Left ventricle myocardium inferior (tissue), 1 donor: ENCODE measurements around the gene AMACR. TPM values are rescaled to one million over a fixed set of nuclear protein-coding genes. Genes with fewer than 3 reads are reported as not detected.
A peak's percentile ranks its signal among the peaks of the same experiment; 100 is the strongest.

Experiments
- DNase-seq: peaks from one replicate; pipeline ENCODE4 v3.0.0-alpha.2; 2020
- H3K27ac ChIP-seq: fragments of 200-600 bp; replicated peaks from 2 replicates; pipeline ENCODE4 v1.8.0; 2021
- H3K27me3 ChIP-seq: fragments of 200-600 bp; 2 replicates; pipeline ENCODE4 v1.8.0; 2021; ENCODE audit warnings: low read depth
- H3K36me3 ChIP-seq: fragments of 200-600 bp; 2 replicates; pipeline ENCODE4 v1.8.0; 2021
- H3K4me1 ChIP-seq: fragments of 200-600 bp; 2 replicates; pipeline ENCODE4 v1.8.0; 2021
- H3K4me3 ChIP-seq: fragments of 200-600 bp; 2 replicates; pipeline ENCODE4 v1.8.0; 2021; ENCODE audit warnings: mild to moderate bottlenecking, moderate library complexity
- H3K9me3 ChIP-seq: fragments of 200-600 bp; replicated peaks from 2 replicates; pipeline ENCODE4 v1.8.0; 2021
- intact Hi-C: fragments of 100-400 bp; cut with micrococcal nuclease; formaldehyde crosslinking; loops from one replicate; pipeline ENCODE4 v1.11.0; 2022
- total RNA-seq: library from RNA; stranded (reverse); fragmentation: NEBNext Ultra II Directional; extraction: Animal tissue kit (Norgen Biotek cat#: 25700); gene quantifications from one replicate; pipeline ENCODE4 v1.2.1, GENCODE V29; 2021
- TF ChIP-seq, protein P1 (sequence below): fragments of 200-600 bp; IDR thresholded peaks from 2 replicates; pipeline ENCODE4 v1.8.0; 2021; ENCODE audit warnings: antibody characterized with exemption, mild to moderate bottlenecking, borderline replicate concordance
- donor health status: DM: no; HTN: yes; CAD: no; lungs with severe emphysema.

AMACR gene
- total RNA-seq, 1 donor from 2014 or later = 6.1 TPM

DNA sequence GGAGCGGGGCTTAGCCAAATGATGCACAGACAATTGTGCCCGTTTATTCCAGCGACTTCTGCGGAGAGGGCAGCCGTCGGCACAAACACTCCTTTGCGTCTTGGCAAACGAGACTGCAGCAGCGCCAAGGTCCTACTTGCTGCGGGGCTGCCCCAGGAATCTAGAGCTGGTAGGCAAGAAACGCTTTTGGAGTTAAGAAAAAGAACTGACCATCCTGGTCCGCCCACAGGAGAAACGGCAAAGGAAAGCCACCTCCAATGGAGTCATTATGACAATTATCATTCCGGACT, 69.4 kb downstream of the AMACR start:
- H3K4me3 ChIP-seq = no peak overlapping the region
- H3K36me3 ChIP-seq = no peaks in the 10 kb centered on the region
- DNase-seq = no peak
- peaks cover 90% of the 10 kb centered on the region for H3K27me3 ChIP-seq
- TF ChIP-seq, protein P1, sequence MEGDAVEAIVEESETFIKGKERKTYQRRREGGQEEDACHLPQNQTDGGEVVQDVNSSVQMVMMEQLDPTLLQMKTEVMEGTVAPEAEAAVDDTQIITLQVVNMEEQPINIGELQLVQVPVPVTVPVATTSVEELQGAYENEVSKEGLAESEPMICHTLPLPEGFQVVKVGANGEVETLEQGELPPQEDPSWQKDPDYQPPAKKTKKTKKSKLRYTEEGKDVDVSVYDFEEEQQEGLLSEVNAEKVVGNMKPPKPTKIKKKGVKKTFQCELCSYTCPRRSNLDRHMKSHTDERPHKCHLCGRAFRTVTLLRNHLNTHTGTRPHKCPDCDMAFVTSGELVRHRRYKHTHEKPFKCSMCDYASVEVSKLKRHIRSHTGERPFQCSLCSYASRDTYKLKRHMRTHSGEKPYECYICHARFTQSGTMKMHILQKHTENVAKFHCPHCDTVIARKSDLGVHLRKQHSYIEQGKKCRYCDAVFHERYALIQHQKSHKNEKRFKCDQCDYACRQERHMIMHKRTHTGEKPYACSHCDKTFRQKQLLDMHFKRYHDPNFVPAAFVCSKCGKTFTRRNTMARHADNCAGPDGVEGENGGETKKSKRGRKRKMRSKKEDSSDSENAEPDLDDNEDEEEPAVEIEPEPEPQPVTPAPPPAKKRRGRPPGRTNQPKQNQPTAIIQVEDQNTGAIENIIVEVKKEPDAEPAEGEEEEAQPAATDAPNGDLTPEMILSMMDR = no peak
- intact Hi-C loops = no loop called here
- no peaks in the 10 kb centered on the region for H3K9me3 ChIP-seq
- H3K27ac ChIP-seq = no peak overlapping the region
- peaks cover 20% of the 10 kb centered on the region for H3K4me1 ChIP-seq

DNA sequence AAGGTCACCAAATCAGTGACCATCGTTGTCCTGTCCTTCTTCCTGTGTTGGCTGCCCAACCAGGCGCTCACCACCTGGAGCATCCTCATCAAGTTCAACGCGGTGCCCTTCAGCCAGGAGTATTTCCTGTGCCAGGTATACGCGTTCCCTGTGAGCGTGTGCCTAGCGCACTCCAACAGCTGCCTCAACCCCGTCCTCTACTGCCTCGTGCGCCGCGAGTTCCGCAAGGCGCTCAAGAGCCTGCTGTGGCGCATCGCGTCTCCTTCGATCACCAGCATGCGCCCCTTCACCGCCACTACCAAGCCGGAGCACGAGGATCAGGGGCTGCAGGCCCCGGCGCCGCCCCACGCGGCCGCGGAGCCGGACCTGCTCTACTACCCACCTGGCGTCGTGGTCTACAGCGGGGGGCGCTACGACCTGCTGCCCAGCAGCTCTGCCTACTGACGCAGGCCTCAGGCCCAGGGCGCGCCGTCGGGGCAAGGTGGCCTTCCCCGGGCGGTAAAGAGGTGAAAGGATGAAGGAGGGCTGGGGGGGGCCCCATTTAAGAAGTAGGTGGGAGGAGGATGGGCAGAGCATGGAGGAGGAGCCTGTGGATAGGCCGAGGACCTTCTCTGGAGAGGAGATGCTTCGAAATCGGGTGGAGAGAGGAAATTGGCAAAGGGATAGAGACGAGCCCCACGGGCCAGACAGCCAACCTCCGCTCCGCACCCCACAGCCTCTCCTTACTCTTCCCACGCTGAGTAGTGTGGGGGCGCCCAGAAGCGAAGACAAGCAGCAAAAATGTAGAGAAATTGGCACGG, 69.9 kb downstream of the AMACR start:
- TF ChIP-seq, protein P1 = no peak
- Histone ChIP-seq H3K36me3 (no peaks in the 10 kb centered on the region), H3K4me3 (peak overlapping the region; percentile 61), H3K9me3 (no peaks in the 10 kb centered on the region), H3K4me1 (peaks cover 20% of the 10 kb centered on the region), H3K27ac (no peak overlapping the region), H3K27me3 (peaks cover 86% of the 10 kb centered on the region)
- intact Hi-C loops = no loop called here
- DNase-seq = no peak

DNA sequence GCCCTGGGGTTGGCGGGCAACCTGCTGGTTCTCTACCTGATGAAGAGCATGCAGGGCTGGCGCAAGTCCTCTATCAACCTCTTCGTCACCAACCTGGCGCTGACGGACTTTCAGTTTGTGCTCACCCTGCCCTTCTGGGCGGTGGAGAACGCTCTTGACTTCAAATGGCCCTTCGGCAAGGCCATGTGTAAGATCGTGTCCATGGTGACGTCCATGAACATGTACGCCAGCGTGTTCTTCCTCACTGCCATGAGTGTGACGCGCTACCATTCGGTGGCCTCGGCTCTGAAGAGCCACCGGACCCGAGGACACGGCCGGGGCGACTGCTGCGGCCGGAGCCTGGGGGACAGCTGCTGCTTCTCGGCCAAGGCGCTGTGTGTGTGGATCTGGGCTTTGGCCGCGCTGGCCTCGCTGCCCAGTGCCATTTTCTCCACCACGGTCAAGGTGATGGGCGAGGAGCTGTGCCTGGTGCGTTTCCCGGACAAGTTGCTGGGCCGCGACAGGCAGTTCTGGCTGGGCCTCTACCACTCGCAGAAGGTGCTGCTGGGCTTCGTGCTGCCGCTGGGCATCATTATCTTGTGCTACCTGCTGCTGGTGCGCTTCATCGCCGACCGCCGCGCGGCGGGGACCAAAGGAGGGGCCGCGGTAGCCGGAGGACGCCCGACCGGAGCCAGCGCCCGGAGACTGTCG, 70.7 kb downstream of the AMACR start:
- no peak for DNase-seq
- Histone ChIP-seq H3K9me3 (no peaks in the 10 kb centered on the region), H3K4me3 (peak overlapping the region; percentile 61), H3K36me3 (no peaks in the 10 kb centered on the region), H3K27me3 (peaks cover 81% of the 10 kb centered on the region), H3K27ac (no peak overlapping the region), H3K4me1 (peaks cover 20% of the 10 kb centered on the region)
- TF ChIP-seq, protein P1 = no peak
- intact Hi-C loops = no loop called here

DNA sequence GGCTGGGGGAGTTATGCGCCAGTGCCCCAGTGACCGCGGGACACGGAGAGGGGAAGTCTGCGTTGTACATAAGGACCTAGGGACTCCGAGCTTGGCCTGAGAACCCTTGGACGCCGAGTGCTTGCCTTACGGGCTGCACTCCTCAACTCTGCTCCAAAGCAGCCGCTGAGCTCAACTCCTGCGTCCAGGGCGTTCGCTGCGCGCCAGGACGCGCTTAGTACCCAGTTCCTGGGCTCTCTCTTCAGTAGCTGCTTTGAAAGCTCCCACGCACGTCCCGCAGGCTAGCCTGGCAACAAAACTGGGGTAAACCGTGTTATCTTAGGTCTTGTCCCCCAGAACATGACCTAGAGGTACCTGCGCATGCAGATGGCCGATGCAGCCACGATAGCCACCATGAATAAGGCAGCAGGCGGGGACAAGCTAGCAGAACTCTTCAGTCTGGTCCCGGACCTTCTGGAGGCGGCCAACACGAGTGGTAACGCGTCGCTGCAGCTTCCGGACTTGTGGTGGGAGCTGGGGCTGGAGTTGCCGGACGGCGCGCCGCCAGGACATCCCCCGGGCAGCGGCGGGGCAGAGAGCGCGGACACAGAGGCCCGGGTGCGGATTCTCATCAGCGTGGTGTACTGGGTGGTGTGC, 71.4 kb downstream of the AMACR start, which contains the start of gene RXFP3:
TSS of gene RXFP3 (plus strand) at position 6 of the 636 bp plus-strand sequence. CDS start at position 361, 355 bp downstream.
- Histone ChIP-seq H3K36me3 (no peaks in the 10 kb centered on the region), H3K9me3 (no peaks in the 10 kb centered on the region), H3K27me3 (peaks cover 81% of the 10 kb centered on the region), H3K4me1 (peaks cover 20% of the 10 kb centered on the region), H3K4me3 (peak within 1 kb of the TSS; percentile 61), H3K27ac (no peak within 1 kb of the TSS)
- no peak for DNase-seq
- intact Hi-C loops = no loop called here
- TF ChIP-seq, protein P1 = no peak

Other genes with a start within 250 kb of the AMACR start
- gene ADAMTS12, start 116.1 kb downstream of the AMACR start, total RNA-seq = 0.85 TPM
- gene RXFP3, start 71.7 kb downstream of the AMACR start, total RNA-seq = not detected
- gene SLC45A2, start 23.4 kb downstream of the AMACR start, total RNA-seq = not detected
- 0.49 TPM for gene C1QTNF3, start 35.2 kb upstream of the AMACR start, total RNA-seq